BLaER1 treated with 17β-estradiol and CSF1 and Interleukin-3, amounts not matched to agents 10 nM and 100 nM (cell line): ENCODE data around the gene HMCN1.

Source experiments
- H3K27ac ChIP-seq, 11 experiments: shearing (Covaris generic); formaldehyde crosslinking; 2 replicates each; pipeline ENCODE4 v1.8.1; 2022
- H3K27me3 ChIP-seq, 11 experiments: shearing (Covaris generic); formaldehyde crosslinking; 2 replicates each; pipeline ENCODE4 v1.8.1; 2022
- H3K36me3 ChIP-seq, 11 experiments: shearing (Covaris generic); formaldehyde crosslinking; 2 replicates each; pipeline ENCODE4 v1.8.1; 2022
- H3K4me1 ChIP-seq, 10 experiments: shearing (Covaris generic); formaldehyde crosslinking; 2 replicates each; pipeline ENCODE4 v1.8.1; 2022
- H3K4me2 ChIP-seq, 11 experiments: shearing (Covaris generic); formaldehyde crosslinking; 2 replicates each; pipeline ENCODE4 v1.8.1; 2022
- H3K4me3 ChIP-seq, 10 experiments: shearing (Covaris generic); formaldehyde crosslinking; 2 replicates each; pipeline ENCODE4 v1.8.1; 2022
- H3K9ac ChIP-seq, 11 experiments: shearing (Covaris generic); formaldehyde crosslinking; 2 replicates each; pipeline ENCODE4 v1.8.1; 2022
- H3K9me3 ChIP-seq, 11 experiments: shearing (Covaris generic); formaldehyde crosslinking; replicated peaks in 1 of 11; 2 replicates each; pipeline ENCODE4 v1.8.1; 2022
- H4K20me1 ChIP-seq, 11 experiments: shearing (Covaris generic); formaldehyde crosslinking; 2 replicates each; pipeline ENCODE4 v1.8.1; 2022
- Cebpa-rat ChIP-seq, 11 experiments: shearing (Covaris generic); IDR thresholded peaks; 2 replicates each; pipeline ENCODE4 v1.8.1; 2022

Gene HMCN1

DNA sequence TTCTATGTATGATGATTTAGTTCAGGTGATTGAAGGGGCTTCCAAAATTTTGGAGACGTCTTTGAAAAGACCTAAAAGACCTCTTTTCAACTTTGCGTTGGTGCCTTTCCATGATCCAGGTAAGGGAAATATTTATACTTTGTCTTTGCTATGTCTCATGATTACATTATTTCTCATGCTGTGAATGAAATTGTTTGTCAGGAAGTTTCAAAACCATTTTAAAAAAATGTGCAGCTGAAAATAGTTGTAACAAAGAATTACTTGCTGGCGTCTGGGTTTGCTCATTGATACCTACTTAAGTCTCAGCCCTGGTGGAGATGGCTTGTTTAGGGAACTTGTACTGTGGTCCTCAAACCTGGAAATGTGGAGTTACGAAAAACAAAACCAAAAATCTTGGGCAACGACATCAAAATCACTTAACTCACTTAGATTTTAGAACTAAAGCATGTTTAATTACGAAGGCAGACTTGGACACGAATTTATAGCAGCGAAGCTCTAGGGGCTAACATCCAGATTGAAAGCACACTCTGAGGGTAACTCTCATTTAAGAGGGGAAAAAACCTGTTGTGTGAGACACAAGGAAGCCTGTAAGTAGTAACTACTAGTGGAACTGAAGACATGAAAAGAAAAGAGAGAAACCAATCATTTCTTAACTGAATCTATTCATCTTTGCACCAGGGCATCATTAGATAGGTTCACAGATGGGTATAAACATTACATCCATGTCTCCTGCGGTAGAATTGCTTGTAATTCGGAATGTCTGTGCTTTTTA, 924 bp downstream of the HMCN1 start:
- no peaks in the 10 kb centered on the region for H3K36me3 ChIP-seq
- H4K20me1 ChIP-seq: no peaks in the 10 kb centered on the region
- no peaks in the 10 kb centered on the region for H3K4me1 ChIP-seq
- H3K4me2 ChIP-seq: no peak overlapping the region
- no peak for TF ChIP-seq Cebpa-rat (IDR thresholded peaks at IDR 0.05)
- no peak overlapping the region for H3K4me3 ChIP-seq
- H3K27me3 ChIP-seq: no peaks in the 10 kb centered on the region
- peaks cover 0 to 22% (median 5%) of the 10 kb centered on the region in 11 experiments; a peak in 7 of 22 replicates for H3K9me3 ChIP-seq
- no peak overlapping the region for H3K9ac ChIP-seq
- no peak overlapping the region for H3K27ac ChIP-seq

DNA sequence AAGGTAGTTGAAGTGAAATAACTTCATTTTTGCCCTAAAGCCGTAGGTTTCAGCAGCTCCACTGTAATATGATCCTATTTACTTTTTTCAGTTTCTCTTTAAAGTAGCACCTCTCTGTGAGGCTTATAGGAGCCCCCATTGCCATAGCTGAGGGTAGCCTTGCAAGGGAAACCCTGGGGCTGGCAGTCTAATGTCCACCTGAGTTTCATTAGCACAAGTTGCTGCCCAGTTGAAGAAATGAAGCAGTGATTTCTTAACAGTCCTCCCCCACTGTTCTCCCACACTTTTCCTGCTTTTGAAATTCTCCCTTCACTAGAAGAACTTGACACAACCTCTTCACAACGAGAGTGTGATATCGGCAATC, 1.5 kb downstream of the HMCN1 start:
- no peaks in the 10 kb centered on the region for H4K20me1 ChIP-seq
- no peak overlapping the region for H3K4me3 ChIP-seq
- peaks cover 0 to 19% (median 5%) of the 10 kb centered on the region in 11 experiments; a peak in 7 of 22 replicates for H3K9me3 ChIP-seq
- no peaks in the 10 kb centered on the region for H3K36me3 ChIP-seq
- no peak for TF ChIP-seq Cebpa-rat (IDR thresholded peaks at IDR 0.05)
- H3K4me2 ChIP-seq: no peak overlapping the region
- no peaks in the 10 kb centered on the region for H3K27me3 ChIP-seq
- H3K27ac ChIP-seq: no peak overlapping the region
- H3K9ac ChIP-seq: no peak overlapping the region
- H3K4me1 ChIP-seq: no peaks in the 10 kb centered on the region

DNA sequence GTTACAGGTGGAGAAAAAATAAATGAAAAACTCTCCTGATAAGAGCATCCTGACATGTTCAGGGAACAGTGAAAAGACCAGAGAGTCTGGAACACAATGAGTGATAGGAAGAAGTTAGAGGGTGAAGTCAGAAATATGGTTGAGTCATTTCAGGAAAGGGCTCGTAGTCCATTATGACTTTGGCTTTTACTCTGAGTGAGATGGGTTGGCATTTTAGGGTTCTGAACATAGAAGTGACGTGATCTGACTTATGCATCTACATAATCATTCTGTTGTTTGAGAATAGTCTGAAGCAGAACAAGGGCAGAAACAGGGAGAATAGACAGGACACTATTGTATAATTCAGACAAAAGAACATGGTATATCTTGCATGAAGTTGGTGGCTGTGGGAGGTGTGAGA, 5.8 kb downstream of the HMCN1 start:
- Histone ChIP-seq H3K36me3 (no peaks in the 10 kb centered on the region), H4K20me1 (no peaks in the 10 kb centered on the region), H3K9ac (no peak overlapping the region), H3K27me3 (no peaks in the 10 kb centered on the region), H3K27ac (no peak overlapping the region), H3K4me3 (no peak overlapping the region), H3K9me3 (peaks cover 0 to 6% (median 0%) of the 10 kb centered on the region in 11 experiments; a peak in 2 of 22 replicates), H3K4me1 (no peaks in the 10 kb centered on the region), H3K4me2 (no peak overlapping the region)
- TF ChIP-seq Cebpa-rat (IDR thresholded peaks at IDR 0.05): no peak

DNA sequence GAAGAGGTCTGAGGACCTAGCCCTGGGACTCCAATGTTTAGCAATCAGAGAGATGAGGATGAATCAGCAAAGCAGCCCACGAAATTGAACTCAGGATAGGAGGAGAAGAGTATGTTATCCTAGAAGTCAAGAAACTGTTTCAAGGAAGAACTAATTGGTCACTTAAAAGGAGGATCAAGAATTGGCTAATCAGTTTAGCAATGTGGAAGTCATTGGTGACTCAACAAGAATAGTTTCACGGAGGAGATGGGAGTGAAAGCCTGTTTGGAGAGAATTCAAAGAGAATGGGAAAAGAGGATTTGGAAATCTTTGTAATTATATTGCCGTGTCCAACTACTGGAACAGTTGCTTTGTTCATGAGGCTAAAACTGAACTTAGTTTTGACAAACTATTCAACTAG, 7.4 kb downstream of the HMCN1 start:
- Histone ChIP-seq H4K20me1 (no peaks in the 10 kb centered on the region), H3K4me1 (no peaks in the 10 kb centered on the region), H3K9ac (no peak overlapping the region), H3K9me3 (peaks cover 0 to 6% (median 0%) of the 10 kb centered on the region in 11 experiments; a peak in 2 of 22 replicates), H3K27ac (no peak overlapping the region), H3K27me3 (no peaks in the 10 kb centered on the region), H3K4me2 (no peak overlapping the region), H3K4me3 (no peak overlapping the region), H3K36me3 (no peaks in the 10 kb centered on the region)
- TF ChIP-seq Cebpa-rat (IDR thresholded peaks at IDR 0.05): no peak

DNA sequence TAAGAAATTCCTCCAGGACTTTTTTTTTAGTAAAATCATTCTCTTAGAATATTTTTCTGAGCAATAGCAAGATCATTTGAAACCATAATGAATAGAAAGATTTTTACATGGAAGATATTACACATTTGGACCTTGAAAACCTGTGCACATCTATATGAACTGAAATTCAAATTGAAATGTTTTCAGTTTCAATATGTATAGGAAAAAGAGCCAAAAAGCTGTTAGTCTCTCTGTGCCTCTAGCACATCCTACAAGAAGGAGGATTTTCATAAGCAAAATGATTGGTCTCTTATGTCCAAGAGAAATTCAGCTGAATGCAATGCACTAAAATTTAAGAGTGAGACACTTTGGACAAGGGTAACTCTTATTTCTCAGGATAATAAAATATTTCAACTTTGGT, 8.2 kb downstream of the HMCN1 start:
- Histone ChIP-seq H3K9ac (no peak overlapping the region), H3K27ac (no peak overlapping the region), H3K4me2 (no peak overlapping the region), H3K36me3 (no peaks in the 10 kb centered on the region), H3K27me3 (no peaks in the 10 kb centered on the region), H3K4me3 (no peak overlapping the region), H3K9me3 (peaks cover 0 to 6% (median 0%) of the 10 kb centered on the region in 11 experiments; a peak in 2 of 22 replicates), H4K20me1 (no peaks in the 10 kb centered on the region), H3K4me1 (no peaks in the 10 kb centered on the region)
- no peak for TF ChIP-seq Cebpa-rat (IDR thresholded peaks at IDR 0.05)

DNA sequence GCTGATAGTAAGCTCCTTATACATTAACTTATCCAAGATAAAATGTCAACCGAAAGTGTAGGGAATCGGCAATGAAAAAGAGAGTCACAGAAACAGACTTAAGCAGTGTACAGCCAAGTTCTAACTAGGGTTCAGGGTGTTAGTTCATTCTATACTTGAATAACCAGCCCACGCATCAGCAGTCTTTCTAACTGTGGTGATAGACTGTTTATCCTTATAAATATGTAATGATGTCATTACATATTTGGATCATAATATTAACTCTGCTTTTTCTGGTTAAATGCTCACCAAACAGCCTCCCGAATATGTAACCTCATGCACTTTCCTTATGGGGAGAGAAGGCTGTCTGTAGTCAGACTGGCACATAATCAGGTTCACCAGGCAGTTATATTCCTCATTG, 11.0 kb downstream of the HMCN1 start:
- Histone ChIP-seq H3K9me3 (peaks cover 0 to 6% (median 0%) of the 10 kb centered on the region in 11 experiments; a peak in 2 of 22 replicates), H3K4me1 (no peaks in the 10 kb centered on the region), H3K4me2 (no peak overlapping the region), H3K36me3 (no peaks in the 10 kb centered on the region), H3K27ac (no peak overlapping the region), H3K9ac (no peak overlapping the region), H3K27me3 (no peaks in the 10 kb centered on the region), H4K20me1 (no peaks in the 10 kb centered on the region), H3K4me3 (no peak overlapping the region)
- no peak for TF ChIP-seq Cebpa-rat (IDR thresholded peaks at IDR 0.05)

DNA sequence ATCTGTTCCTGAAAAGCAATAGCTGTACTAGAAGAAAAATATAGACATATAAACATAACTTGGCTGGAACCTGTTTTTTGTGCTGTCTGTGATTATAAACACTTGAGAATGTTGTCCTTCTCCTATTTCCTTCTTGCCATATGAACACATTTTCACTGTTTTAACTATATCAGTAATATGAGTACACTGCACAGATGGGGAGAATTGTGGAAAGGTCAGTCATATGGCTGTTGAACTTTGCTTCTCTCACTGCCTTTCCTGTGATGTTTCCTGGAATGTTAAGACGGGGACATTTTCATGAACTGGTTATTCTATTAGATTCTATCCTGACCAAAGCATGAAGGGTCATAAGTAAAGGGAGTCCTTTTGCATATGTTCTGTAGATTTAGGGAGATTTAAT, 24.9 kb downstream of the HMCN1 start:
- no peak for TF ChIP-seq Cebpa-rat (IDR thresholded peaks at IDR 0.05)
- Histone ChIP-seq H3K9ac (no peak overlapping the region), H3K27me3 (no peaks in the 10 kb centered on the region), H3K4me3 (no peak overlapping the region), H3K4me1 (no peaks in the 10 kb centered on the region), H3K36me3 (no peaks in the 10 kb centered on the region), H3K27ac (no peak overlapping the region), H3K4me2 (no peak overlapping the region), H4K20me1 (no peaks in the 10 kb centered on the region), H3K9me3 (no peaks in the 10 kb centered on the region)

DNA sequence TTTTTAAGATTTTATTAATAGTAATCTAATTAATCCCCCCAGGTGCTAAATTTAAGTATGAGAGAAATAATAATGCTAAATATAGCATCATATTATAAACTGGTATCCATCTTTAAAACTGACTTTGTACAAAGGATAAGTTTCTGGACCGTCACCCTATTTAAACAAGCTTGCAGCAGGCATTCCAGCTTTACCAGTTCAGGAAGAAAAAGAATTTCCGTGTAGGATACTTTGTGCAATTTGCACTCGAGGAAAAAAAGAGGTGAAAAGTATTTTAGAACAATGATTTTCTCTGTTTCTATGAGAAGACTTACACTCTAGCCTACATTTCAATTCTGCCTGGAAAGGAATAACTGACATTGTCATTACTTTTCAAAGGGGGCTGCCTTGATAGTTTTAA, 27.6 kb downstream of the HMCN1 start:
- Histone ChIP-seq H3K36me3 (no peaks in the 10 kb centered on the region), H3K4me3 (no peak overlapping the region), H3K9ac (no peak overlapping the region), H3K4me2 (no peak overlapping the region), H3K4me1 (no peaks in the 10 kb centered on the region), H3K9me3 (no peaks in the 10 kb centered on the region), H4K20me1 (no peaks in the 10 kb centered on the region), H3K27me3 (no peaks in the 10 kb centered on the region), H3K27ac (no peak overlapping the region)
- TF ChIP-seq Cebpa-rat (IDR thresholded peaks at IDR 0.05): no peak

DNA sequence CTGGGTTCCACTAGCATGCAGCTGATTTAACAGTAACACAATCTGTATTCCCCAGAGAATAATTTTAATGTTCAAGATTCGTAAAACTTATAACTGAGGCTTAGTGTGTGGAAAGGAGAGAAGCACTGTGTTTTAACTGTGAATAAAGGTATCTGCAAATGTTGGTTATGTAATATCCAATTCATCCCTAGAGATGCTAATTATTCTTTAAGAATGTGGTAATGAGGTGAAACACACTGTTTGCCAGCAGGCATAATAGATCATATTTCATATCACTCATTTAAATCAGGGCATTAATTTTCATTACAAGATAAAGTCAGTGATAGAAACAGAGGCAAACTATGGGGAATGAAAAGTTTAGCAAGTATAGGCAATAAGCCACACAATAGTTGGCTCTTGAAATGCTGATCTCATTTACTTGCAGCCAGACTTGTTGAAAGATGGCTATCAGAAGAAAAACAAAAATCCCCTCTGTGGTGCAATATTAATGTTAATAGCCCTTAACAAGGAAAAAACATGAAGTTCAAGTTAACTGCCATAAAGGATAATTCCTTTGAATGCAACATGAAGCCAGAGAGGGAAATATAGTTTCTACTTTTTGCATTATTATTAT, 33.4 kb downstream of the HMCN1 start:
- H3K9ac ChIP-seq: no peak overlapping the region
- H4K20me1 ChIP-seq: no peaks in the 10 kb centered on the region
- H3K27ac ChIP-seq: no peak overlapping the region
- no peaks in the 10 kb centered on the region for H3K36me3 ChIP-seq
- no peaks in the 10 kb centered on the region for H3K9me3 ChIP-seq
- H3K4me3 ChIP-seq: no peak overlapping the region
- H3K27me3 ChIP-seq: no peaks in the 10 kb centered on the region
- no peaks in the 10 kb centered on the region for H3K4me1 ChIP-seq
- no peak for TF ChIP-seq Cebpa-rat (IDR thresholded peaks at IDR 0.05)
- H3K4me2 ChIP-seq: no peak overlapping the region

DNA sequence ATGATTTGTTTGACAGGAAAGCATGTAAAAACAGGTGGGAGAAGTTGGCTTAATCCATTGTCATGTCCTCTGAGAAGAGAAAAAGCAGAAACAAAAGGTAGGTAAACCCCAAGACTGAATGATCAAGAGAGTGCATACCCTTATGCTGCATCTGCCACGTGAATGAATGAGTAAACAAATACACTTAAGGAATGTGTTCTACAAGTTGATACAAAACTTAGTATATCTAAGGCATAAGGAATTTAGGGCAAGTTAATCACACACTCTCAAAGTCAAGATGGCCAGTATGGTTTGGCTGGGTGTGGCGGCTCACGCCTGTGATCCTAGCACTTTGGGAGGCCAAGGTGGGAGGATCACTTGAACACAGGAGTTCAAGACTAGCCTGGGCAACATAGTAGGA, 34.2 kb downstream of the HMCN1 start:
- Histone ChIP-seq H3K27me3 (no peaks in the 10 kb centered on the region), H3K27ac (no peak overlapping the region), H3K4me3 (no peak overlapping the region), H3K36me3 (no peaks in the 10 kb centered on the region), H3K4me1 (no peaks in the 10 kb centered on the region), H4K20me1 (no peaks in the 10 kb centered on the region), H3K9ac (no peak overlapping the region), H3K9me3 (no peaks in the 10 kb centered on the region), H3K4me2 (no peak overlapping the region)
- TF ChIP-seq Cebpa-rat (IDR thresholded peaks at IDR 0.05): no peak
